Spleen (tissue), 7 donors: Measurements from ENCODE around the gene MMP14.
"Not testable (repeated sequence)": the region's sequence is repeated elsewhere in the genome, so short reads cannot be mapped to it uniquely, and the experiment has no call there.

Experiments
- CTCF ChIP-seq, 11 experiments: fragments of 200-600 bp in 7 of 11; fragments of 450-650 bp in 4 of 11; sonication (generic) in 4 of 11; IDR thresholded peaks in 8 of 11; conservative IDR thresholded peaks in 3 of 11; 1 replicate in 7 of 11; 2 replicates in 4 of 11; pipeline versions ENCODE4 v1.4.0 to v1.8.0; 2016 to 2021; ENCODE audit warnings: antibody characterized with exemption in 11 of 11, inconsistent platforms in 4 of 11, mild to moderate bottlenecking in 1 of 11
- POLR2A ChIP-seq, 3 donors: fragments of 450-650 bp; IDR thresholded peaks; one replicate each; pipeline ENCODE4 v1.5.1; 2017; ENCODE audit warnings: antibody characterized with exemption in 3 of 3, mild to moderate bottlenecking in 1 of 3
- donor health status: DM: no; HTN: no; CAD: no; lungs with moderate emphysema.
- donor health status: DM: no; HTN: no; CAD: no.
- donor health status: DM: no; HTN: no; CAD: no.

GRCh38 chr14:22860377-22860776 is 24.0 kb downstream of the MMP14 start:
- not testable (repeated sequence) for TF ChIP-seq CTCF (IDR thresholded peaks at IDR 0.05 in 8 of 11, conservative IDR thresholded peaks at IDR 0.05 in 3 of 11); POLR2A (IDR thresholded peaks at IDR 0.05)
